Measurements from ENCODE around the gene R3HDM1.

GRCh38 chr2:135617501-135618015 lies 86.3 kb downstream of the R3HDM1 start:
- TF ChIP-seq CTCF (IDR thresholded peaks at IDR 0.05): no peak
- TF ChIP-seq POLR2A (IDR thresholded peaks at IDR 0.05): no peak

Measured in right lobe of liver (tissue), 4 donors.